Keratinocyte (primary cell): ENCODE data around the gene ELF2. TPM values are rescaled to one million over a fixed set of nuclear protein-coding genes. Genes with fewer than 3 reads are reported as not detected.

Experiments
- DNase-seq: peaks from one replicate; pipeline ENCODE4 v3.0.0-alpha.2; 2011; ENCODE audit warnings: low read depth, missing footprints, low spot score
- FAIRE-seq: peaks from 2 replicates; lab custom pipeline; 2011; peaks lifted over from hg19 to GRCh38; lab: Jason Lieb, UNC
- H2AFZ ChIP-seq: 2 replicates; pipeline ENCODE4 v1.6.0; 2012; ENCODE audit warnings: low read length, control low read depth, inconsistent platforms; ENCODE audit not compliant: control insufficient read depth
- H3K27ac ChIP-seq: 2 replicates; pipeline ENCODE4 v1.5.1; 2011; ENCODE audit warnings: low read length; ENCODE audit not compliant: control insufficient read depth, insufficient read depth
- H3K27me3 ChIP-seq: 3 replicates; pipeline ENCODE4 v1.6.0; 2011; ENCODE audit warnings: low read length; ENCODE audit not compliant: control insufficient read depth, insufficient read depth; ENCODE audit errors: extremely low read depth
- H3K36me3 ChIP-seq, 2 experiments: 2 replicates in 1 of 2; 3 replicates in 1 of 2; pipeline ENCODE4 v1.5.1; 2011; ENCODE audit warnings: low read length in 2 of 2, mild to moderate bottlenecking in 1 of 2; ENCODE audit not compliant: control insufficient read depth in 2 of 2, insufficient read depth in 2 of 2; ENCODE audit errors: extremely low read depth in 1 of 2
- H3K4me1 ChIP-seq: 3 replicates; pipeline ENCODE4 v1.5.1; 2011; ENCODE audit warnings: low read length; ENCODE audit not compliant: control insufficient read depth, insufficient read depth; ENCODE audit errors: extremely low read depth
- H3K4me2 ChIP-seq: 3 replicates; pipeline ENCODE4 v1.6.0; 2011; ENCODE audit warnings: low read depth, low read length; ENCODE audit not compliant: control insufficient read depth, insufficient read depth; ENCODE audit errors: extremely low read depth
- H3K4me3 ChIP-seq, 3 experiments: fragments of 200-600 bp in 1 of 3; sonication (generic) in 1 of 3; 2 replicates in 2 of 3; 3 replicates in 1 of 3; pipeline ENCODE4 v1.5.1; 2011 to 2016; ENCODE audit warnings: low read length in 3 of 3, mild to moderate bottlenecking in 3 of 3, control low read depth in 2 of 3, inconsistent platforms in 1 of 3, low read depth in 1 of 3, mixed read lengths in 1 of 3, mixed run types in 1 of 3, moderate library complexity in 1 of 3; ENCODE audit not compliant: control insufficient read depth in 2 of 3, insufficient read depth in 2 of 3; ENCODE audit errors: extremely low read depth in 1 of 3
- H3K79me2 ChIP-seq: 2 replicates; pipeline ENCODE4 v1.6.0; 2012; ENCODE audit warnings: low read length; ENCODE audit not compliant: control insufficient read depth, insufficient read depth
- H3K9ac ChIP-seq: 3 replicates; pipeline ENCODE4 v1.6.0; 2011; ENCODE audit warnings: low read length; ENCODE audit not compliant: control insufficient read depth, insufficient read depth; ENCODE audit errors: extremely low read depth
- H3K9me1 ChIP-seq: 3 replicates; pipeline ENCODE4 v1.6.0; 2011; ENCODE audit warnings: low read length; ENCODE audit not compliant: control insufficient read depth, insufficient read depth; ENCODE audit errors: extremely low read depth
- H3K9me3 ChIP-seq: 2 replicates; pipeline ENCODE4 v1.5.1; 2012; ENCODE audit warnings: low read depth, low read length; ENCODE audit not compliant: control insufficient read depth
- H4K20me1 ChIP-seq: 3 replicates; pipeline ENCODE4 v1.6.0; 2011; ENCODE audit warnings: low read length; ENCODE audit not compliant: control insufficient read depth, insufficient read depth; ENCODE audit errors: extremely low read depth
- CTCF ChIP-seq, 3 experiments: IDR thresholded peaks in 1 of 3; conservative IDR thresholded peaks in 1 of 3; optimal IDR thresholded peaks in 1 of 3; 2 replicates in 2 of 3; 3 replicates in 1 of 3; pipeline versions ENCODE3 to v1.5.1; 2011; ENCODE audit warnings: low read length in 3 of 3, mild to moderate bottlenecking in 3 of 3, moderate library complexity in 2 of 3, control low read depth in 1 of 3, inconsistent platforms in 1 of 3; ENCODE audit not compliant: insufficient read depth in 2 of 3; ENCODE audit errors: extremely low read depth in 1 of 3
- EZH2 ChIP-seq: IDR thresholded peaks from one replicate; pipeline ENCODE4 v1.6.1; 2012; ENCODE audit warnings: inconsistent platforms, mild to moderate bottlenecking, low read length, moderate library complexity
- dilution Hi-C: fragments of 300-500 bp; cut with MboI; formaldehyde crosslinking; loops from one replicate; pipeline ENCODE4 v1.7.0; 2020; ENCODE audit warnings: low sequenced_read_pairs; ENCODE audit not compliant: extremely low pct_ligation_motif_present
- polyA plus RNA-seq, 5 experiments: library from polyadenylated mRNA; depleted of rRNA in 3 of 5; stranded (reverse) in 3 of 5; stranded (forward) in 1 of 5; unstranded in 1 of 5; fragments of >200 nt; gene quantifications; 1 replicate in 1 of 5; 2 replicates in 3 of 5; 3 replicates in 1 of 5; pipeline versions ENCODE4 v1.2.1 to v1.2.3, GENCODE V29; 2011 to 2012; ENCODE audit warnings: missing spikeins in 2 of 5, low read depth in 1 of 5, low replicate concordance in 1 of 5
- small RNA-seq, 3 experiments: library from RNA; depleted of rRNA; stranded (forward); fragments of <200 nt; gene quantifications; one replicate each; pipeline ENCODE3, GENCODE V24; 2012; ENCODE audit warnings: low read depth in 3 of 3, low replicate concordance in 1 of 3; ENCODE audit not compliant: insufficient read length in 3 of 3

Gene ELF2
- polyA plus RNA-seq, 1 donor (not counting 4 experiments of a cell fraction or from before 2014, with no cell fraction given), result 19.6 TPM

GRCh38 chr4:139007640-139008039 lies 169.4 kb downstream of the ELF2 start:
- no peaks in the 10 kb centered on the region for H4K20me1 ChIP-seq
- dilution Hi-C loops, result no loop called here

More at GRCh38 chr4:139007640-139008039, 169.4 kb downstream of the ELF2 start:
- no peaks in the 10 kb centered on the region for H3K36me3 ChIP-seq
- no peak overlapping the region for H3K27ac ChIP-seq
- TF ChIP-seq CTCF (optimal IDR thresholded peaks at IDR 0.05 in 1 of 3, IDR thresholded peaks at IDR 0.05 in 1 of 3, conservative IDR thresholded peaks at IDR 0.05 in 1 of 3; ENCODE audit: extremely low read depth in 1 of 3, insufficient read depth in 2 of 3, low read length in 3 of 3) (no peak), EZH2 (no peak)
- no peaks in the 10 kb centered on the region for H3K9me3 ChIP-seq
- H3K4me1 ChIP-seq, result no peaks in the 10 kb centered on the region
- H3K4me2 ChIP-seq, result no peak overlapping the region
- no peaks in the 10 kb centered on the region for H3K27me3 ChIP-seq
- H3K4me3 ChIP-seq, result no peak overlapping the region
- no peaks in the 10 kb centered on the region for H3K79me2 ChIP-seq
- no peak for DNase-seq
- no peak overlapping the region for H3K9ac ChIP-seq
- no peak overlapping the region for H2AFZ ChIP-seq
- no peak for FAIRE-seq
- no peaks in the 10 kb centered on the region for H3K9me1 ChIP-seq

Small RNA genes within 50 kb of the gene (small RNA-seq; reads per million reads assigned to genes)
- gene RF00017 (0 reads per million in 3 experiments), gene RF00019 (0 reads per million in 3 experiments), gene RN7SL382P (0 to 0.33 (median 0) reads per million in 3 experiments), gene RNU6-531P (0 reads per million in 3 experiments)

Other genes with a start within 250 kb of the ELF2 start
- 12.6 to 25.9 TPM (median 14.0 TPM) in 3 replicates for gene NOCT, start 161.4 kb downstream of the ELF2 start, polyA plus RNA-seq
- gene MGARP, start 103.0 kb upstream of the ELF2 start, polyA plus RNA-seq, result 0.58 to 0.99 TPM (median 0.94 TPM) in 3 replicates
- 17.5 to 37.2 TPM (median 23.2 TPM) in 3 replicates for gene NAA15, start 124.3 kb upstream of the ELF2 start, polyA plus RNA-seq
- 33.1 to 52.1 TPM (median 43.1 TPM) in 3 replicates for gene NDUFC1, start 125.3 kb upstream of the ELF2 start, polyA plus RNA-seq